PFSK-1 (cell line): ENCODE measurements around the gene MAN2B2.

Source experiments
- FOXP2 ChIP-seq: optimal IDR thresholded peaks from 2 replicates; pipeline ENCODE3; 2011; ENCODE audit warnings: borderline replicate concordance, control low read depth, inconsistent platforms; ENCODE audit not compliant: insufficient read depth; ENCODE audit errors: extremely low read length, extremely low read depth
- POLR2AphosphoS5 ChIP-seq: IDR thresholded peaks from 2 replicates; pipeline ENCODE4 v1.6.1; 2012; ENCODE audit warnings: low read depth, mild to moderate bottlenecking, control low read depth, low read length, moderate library complexity
- SIN3A ChIP-seq: IDR thresholded peaks from 2 replicates; pipeline ENCODE4 v1.6.1; 2012; ENCODE audit warnings: mild to moderate bottlenecking, low read length, moderate library complexity, borderline replicate concordance; ENCODE audit not compliant: insufficient read depth
- TAF1 ChIP-seq: IDR thresholded peaks from 2 replicates; pipeline ENCODE4 v1.6.1; 2012; ENCODE audit warnings: low read length, control low read depth, borderline replicate concordance; ENCODE audit not compliant: insufficient read depth
- TF ChIP-seq, protein P1 (sequence below), 2 experiments: IDR thresholded peaks; 2 replicates each; pipeline versions ENCODE4 v1.6.1 to v1.8.0; 2011 to 2012; ENCODE audit warnings: low read depth in 2 of 2, low read length in 2 of 2, control low read depth in 1 of 2, inconsistent platforms in 1 of 2, mild to moderate bottlenecking in 1 of 2, moderate library complexity in 1 of 2; ENCODE audit not compliant: insufficient read depth in 1 of 2

The MAN2B2 gene

DNA sequence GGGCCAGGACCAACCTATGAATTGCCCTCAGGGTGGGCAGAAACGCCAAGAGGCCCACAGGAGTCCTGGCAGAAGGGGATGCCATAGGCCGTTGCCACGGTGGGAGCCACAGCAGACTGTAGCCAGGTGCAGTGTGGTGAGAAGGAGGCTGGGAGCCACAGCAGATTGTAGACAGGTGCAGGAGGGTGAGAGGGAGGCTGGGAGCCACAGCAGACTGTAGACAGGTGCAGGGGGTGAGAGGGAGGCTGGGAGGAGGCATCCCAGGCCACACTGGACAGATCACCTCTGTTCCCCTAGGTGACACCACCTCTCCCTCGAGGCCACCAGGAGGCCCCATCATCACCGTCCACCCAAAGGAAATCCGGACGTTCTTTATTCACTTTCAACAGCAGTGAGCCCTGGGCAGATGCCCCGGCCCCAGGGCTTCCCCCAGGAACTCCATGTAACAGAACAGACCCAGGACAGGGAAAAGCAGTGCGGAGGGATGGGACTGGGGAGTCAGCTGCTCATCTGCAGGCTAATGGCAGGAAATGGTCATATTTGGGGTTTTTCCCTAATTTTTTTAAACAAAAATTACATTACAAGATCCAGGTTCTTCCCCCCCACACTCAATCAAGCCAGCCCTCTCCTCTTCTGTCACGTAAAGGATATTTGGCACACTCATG is 46.0 kb downstream of the MAN2B2 start:
- TF ChIP-seq POLR2AphosphoS5 = no peak
- TF ChIP-seq SIN3A = no peak
- TF ChIP-seq, protein P1, sequence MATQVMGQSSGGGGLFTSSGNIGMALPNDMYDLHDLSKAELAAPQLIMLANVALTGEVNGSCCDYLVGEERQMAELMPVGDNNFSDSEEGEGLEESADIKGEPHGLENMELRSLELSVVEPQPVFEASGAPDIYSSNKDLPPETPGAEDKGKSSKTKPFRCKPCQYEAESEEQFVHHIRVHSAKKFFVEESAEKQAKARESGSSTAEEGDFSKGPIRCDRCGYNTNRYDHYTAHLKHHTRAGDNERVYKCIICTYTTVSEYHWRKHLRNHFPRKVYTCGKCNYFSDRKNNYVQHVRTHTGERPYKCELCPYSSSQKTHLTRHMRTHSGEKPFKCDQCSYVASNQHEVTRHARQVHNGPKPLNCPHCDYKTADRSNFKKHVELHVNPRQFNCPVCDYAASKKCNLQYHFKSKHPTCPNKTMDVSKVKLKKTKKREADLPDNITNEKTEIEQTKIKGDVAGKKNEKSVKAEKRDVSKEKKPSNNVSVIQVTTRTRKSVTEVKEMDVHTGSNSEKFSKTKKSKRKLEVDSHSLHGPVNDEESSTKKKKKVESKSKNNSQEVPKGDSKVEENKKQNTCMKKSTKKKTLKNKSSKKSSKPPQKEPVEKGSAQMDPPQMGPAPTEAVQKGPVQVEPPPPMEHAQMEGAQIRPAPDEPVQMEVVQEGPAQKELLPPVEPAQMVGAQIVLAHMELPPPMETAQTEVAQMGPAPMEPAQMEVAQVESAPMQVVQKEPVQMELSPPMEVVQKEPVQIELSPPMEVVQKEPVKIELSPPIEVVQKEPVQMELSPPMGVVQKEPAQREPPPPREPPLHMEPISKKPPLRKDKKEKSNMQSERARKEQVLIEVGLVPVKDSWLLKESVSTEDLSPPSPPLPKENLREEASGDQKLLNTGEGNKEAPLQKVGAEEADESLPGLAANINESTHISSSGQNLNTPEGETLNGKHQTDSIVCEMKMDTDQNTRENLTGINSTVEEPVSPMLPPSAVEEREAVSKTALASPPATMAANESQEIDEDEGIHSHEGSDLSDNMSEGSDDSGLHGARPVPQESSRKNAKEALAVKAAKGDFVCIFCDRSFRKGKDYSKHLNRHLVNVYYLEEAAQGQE (IDR thresholded peaks at IDR 0.05; ENCODE audit: insufficient read depth in 1 of 2, low read depth in 2 of 2, low read length in 2 of 2) = no peak
- no peak for TF ChIP-seq TAF1
- no peak for TF ChIP-seq FOXP2

DNA sequence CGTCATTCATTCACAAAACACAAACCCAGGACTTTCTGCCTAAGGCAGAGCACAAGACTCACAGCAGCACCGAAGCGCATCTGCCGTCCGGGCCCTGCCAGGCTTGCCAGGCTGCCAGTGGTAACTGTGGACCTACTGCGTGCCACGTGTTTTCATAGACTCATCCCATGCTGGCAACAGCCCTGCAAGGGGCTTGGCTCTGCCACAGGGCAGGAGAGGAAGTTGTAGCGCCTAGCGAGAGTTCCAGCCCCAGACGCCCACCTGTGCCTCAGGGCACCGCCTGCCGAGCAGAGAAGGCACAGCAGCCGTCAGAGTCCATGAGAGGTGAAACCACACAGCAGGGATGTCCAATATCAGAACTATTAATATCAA is 46.6 kb downstream of the MAN2B2 start:
- TF ChIP-seq FOXP2 (no peak), TAF1 (no peak), SIN3A (no peak), POLR2AphosphoS5 (no peak)
- TF ChIP-seq, protein P1 (IDR thresholded peaks at IDR 0.05; ENCODE audit: insufficient read depth in 1 of 2, low read depth in 2 of 2, low read length in 2 of 2) = no peak

DNA sequence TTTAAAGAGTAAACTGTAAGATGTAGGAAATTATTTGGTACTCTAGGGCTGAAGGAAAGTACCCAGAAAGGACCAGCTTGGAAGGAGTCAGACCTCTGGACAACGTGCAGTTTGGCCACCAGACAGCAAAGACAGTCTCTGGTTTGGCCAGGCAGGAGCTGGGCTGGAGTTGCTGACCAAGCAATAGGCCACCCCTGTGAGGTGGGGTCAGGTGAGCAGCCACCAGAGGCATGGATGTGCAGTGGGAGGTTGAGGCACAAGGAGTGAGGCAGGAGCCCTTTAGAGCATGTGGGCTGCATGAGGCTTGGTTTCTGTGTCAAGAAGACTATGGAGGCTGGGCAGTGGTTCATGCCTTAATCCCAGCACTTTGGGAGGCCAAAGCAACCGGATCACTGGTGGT is 47.8 kb downstream of the MAN2B2 start:
- TF ChIP-seq SIN3A = no peak
- TF ChIP-seq, protein P1 (IDR thresholded peaks at IDR 0.05; ENCODE audit: insufficient read depth in 1 of 2, low read depth in 2 of 2, low read length in 2 of 2) = no peak
- TF ChIP-seq POLR2AphosphoS5 = no peak
- TF ChIP-seq FOXP2 = no peak
- TF ChIP-seq TAF1 = no peak

DNA sequence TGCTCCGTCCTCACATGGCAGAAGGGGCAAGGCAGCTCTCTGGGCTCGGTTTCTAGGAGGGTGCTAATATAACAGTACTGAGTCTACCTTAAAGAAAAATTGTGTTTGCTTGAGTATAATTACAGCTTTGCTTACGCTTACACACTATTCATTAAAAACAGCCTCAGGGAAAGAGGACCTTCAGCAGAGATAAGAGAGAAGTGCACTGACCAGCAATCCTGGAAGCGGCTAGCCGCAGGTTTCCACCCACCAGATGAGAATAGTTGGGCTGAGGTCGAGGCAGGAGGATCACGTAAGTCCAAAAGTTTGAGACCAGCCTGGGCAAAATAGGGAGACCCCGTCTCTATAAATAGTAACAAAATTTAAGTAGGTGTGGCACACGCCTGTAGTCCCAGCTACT is 50.3 kb downstream of the MAN2B2 start:
- TF ChIP-seq SIN3A (no peak), FOXP2 (no peak), POLR2AphosphoS5 (no peak), TAF1 (no peak)
- TF ChIP-seq, protein P1 (IDR thresholded peaks at IDR 0.05; ENCODE audit: insufficient read depth in 1 of 2, low read depth in 2 of 2, low read length in 2 of 2) = no peak
